ENCODE results near the gene PROX1.

DNA sequence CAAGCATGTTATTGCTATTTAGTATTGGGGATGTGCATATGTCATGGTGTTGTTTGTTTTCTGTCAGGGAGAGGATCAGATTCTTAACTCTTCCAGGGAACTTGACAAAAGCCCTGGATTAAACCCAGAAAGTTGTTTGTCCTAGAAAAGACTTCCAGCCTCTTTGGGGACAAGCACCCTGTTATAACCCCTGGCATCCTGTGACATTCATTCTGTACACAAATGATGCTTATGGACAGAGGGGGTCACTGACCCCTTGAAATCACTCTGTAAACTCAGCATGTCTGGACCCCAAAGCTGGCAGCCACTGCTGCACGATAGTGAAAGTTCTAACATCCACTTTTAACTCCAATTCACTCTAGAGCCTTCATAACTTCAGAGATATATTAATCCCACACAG lies 81.2 kb downstream of the PROX1 start:
- TF ChIP-seq, protein P1, sequence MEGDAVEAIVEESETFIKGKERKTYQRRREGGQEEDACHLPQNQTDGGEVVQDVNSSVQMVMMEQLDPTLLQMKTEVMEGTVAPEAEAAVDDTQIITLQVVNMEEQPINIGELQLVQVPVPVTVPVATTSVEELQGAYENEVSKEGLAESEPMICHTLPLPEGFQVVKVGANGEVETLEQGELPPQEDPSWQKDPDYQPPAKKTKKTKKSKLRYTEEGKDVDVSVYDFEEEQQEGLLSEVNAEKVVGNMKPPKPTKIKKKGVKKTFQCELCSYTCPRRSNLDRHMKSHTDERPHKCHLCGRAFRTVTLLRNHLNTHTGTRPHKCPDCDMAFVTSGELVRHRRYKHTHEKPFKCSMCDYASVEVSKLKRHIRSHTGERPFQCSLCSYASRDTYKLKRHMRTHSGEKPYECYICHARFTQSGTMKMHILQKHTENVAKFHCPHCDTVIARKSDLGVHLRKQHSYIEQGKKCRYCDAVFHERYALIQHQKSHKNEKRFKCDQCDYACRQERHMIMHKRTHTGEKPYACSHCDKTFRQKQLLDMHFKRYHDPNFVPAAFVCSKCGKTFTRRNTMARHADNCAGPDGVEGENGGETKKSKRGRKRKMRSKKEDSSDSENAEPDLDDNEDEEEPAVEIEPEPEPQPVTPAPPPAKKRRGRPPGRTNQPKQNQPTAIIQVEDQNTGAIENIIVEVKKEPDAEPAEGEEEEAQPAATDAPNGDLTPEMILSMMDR (IDR thresholded peaks at IDR 0.05; ENCODE audit: insufficient read depth, low read length), result no peak
- TF ChIP-seq, protein P2, sequence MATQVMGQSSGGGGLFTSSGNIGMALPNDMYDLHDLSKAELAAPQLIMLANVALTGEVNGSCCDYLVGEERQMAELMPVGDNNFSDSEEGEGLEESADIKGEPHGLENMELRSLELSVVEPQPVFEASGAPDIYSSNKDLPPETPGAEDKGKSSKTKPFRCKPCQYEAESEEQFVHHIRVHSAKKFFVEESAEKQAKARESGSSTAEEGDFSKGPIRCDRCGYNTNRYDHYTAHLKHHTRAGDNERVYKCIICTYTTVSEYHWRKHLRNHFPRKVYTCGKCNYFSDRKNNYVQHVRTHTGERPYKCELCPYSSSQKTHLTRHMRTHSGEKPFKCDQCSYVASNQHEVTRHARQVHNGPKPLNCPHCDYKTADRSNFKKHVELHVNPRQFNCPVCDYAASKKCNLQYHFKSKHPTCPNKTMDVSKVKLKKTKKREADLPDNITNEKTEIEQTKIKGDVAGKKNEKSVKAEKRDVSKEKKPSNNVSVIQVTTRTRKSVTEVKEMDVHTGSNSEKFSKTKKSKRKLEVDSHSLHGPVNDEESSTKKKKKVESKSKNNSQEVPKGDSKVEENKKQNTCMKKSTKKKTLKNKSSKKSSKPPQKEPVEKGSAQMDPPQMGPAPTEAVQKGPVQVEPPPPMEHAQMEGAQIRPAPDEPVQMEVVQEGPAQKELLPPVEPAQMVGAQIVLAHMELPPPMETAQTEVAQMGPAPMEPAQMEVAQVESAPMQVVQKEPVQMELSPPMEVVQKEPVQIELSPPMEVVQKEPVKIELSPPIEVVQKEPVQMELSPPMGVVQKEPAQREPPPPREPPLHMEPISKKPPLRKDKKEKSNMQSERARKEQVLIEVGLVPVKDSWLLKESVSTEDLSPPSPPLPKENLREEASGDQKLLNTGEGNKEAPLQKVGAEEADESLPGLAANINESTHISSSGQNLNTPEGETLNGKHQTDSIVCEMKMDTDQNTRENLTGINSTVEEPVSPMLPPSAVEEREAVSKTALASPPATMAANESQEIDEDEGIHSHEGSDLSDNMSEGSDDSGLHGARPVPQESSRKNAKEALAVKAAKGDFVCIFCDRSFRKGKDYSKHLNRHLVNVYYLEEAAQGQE (IDR thresholded peaks at IDR 0.05; ENCODE audit: insufficient replicate concordance, low read depth), result no peak
- no peak for TF ChIP-seq SPI1 (IDR thresholded peaks at IDR 0.05; ENCODE audit: borderline replicate concordance, low read depth)
- TF ChIP-seq POLR2AphosphoS5 (IDR thresholded peaks at IDR 0.05; ENCODE audit: low read depth), result no peak
- no peak for TF ChIP-seq GABPA (IDR thresholded peaks at IDR 0.05; ENCODE audit: low read depth)
